ENCODE measurements around the gene CCDC74B.
"Not testable (repeated sequence)": the region's sequence is repeated elsewhere in the genome, so short reads cannot be mapped to it uniquely, and the experiment has no call there.

Gene CCDC74B

DNA sequence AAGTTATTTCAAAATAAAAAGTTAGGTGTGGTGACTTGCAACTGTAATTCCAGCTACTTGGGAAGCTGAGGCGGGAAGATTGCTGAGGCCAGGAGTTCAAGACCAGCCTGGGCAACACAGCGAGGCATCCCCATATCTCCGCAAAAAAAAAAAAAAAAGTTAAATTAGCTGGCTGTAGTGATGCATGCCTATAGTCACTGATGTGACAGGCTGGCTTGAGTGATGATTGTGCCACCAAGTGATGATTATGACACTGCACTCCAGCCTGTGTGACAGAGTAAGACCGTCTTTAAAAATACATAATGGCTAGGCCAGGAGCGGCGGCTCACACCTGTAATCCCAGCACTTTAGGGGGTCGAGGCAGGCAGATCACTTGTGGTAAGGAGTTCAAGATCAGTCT lies 25.0 kb upstream of the CCDC74B start:
- no peak for DNase-seq (ENCODE audit: low read depth)
- TF ChIP-seq, protein P1, sequence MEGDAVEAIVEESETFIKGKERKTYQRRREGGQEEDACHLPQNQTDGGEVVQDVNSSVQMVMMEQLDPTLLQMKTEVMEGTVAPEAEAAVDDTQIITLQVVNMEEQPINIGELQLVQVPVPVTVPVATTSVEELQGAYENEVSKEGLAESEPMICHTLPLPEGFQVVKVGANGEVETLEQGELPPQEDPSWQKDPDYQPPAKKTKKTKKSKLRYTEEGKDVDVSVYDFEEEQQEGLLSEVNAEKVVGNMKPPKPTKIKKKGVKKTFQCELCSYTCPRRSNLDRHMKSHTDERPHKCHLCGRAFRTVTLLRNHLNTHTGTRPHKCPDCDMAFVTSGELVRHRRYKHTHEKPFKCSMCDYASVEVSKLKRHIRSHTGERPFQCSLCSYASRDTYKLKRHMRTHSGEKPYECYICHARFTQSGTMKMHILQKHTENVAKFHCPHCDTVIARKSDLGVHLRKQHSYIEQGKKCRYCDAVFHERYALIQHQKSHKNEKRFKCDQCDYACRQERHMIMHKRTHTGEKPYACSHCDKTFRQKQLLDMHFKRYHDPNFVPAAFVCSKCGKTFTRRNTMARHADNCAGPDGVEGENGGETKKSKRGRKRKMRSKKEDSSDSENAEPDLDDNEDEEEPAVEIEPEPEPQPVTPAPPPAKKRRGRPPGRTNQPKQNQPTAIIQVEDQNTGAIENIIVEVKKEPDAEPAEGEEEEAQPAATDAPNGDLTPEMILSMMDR (conservative IDR thresholded peaks at IDR 0.05; ENCODE audit: control insufficient read depth, insufficient read depth, low read depth, low read length), result no peak

DNA sequence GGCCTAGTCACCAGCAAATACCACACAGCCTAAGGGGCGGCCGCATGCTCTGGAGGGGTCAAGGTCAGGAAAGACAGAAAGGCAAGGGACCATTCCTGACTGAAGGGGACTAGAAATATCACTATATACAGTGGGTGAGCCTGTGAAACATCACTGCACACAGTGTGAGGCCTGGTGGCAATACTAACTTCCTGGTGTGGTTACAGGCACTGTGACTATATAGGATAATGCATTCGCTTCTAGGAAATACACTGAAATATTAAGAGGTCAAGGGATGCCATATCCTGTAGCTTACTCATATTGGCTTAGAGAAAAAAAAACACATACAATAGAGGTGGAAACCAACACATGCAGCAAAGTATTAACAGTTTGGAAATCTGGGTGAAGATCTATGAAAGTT lies 24.3 kb upstream of the CCDC74B start:
- not testable (repeated sequence) for H3K4me3 ChIP-seq (ENCODE audit: control insufficient read depth, low read depth, low read length); DNase-seq (ENCODE audit: low read depth)

More for the DNA sequence above, 25.0 kb upstream of the CCDC74B start:
- no peak overlapping the region for H3K4me3 ChIP-seq (ENCODE audit: control insufficient read depth, low read depth, low read length)

DNA sequence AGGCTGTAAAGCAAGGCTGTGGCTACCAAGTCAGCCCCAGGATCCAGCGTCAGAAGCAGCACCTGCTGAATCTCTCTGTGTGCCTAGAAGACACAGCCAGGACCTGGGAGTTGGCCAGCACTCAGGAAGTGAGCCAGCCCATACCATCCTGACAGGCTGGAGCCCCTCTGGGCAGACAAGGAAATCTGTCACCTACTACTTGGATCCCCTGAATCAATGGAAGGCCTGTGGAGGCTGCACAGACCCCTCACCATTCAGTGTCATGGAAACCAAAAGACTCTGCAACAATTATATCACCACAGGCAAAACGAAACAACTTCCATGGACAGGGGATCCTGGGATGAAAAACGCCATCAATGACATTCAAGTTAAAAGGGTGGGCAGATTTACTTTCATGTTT lies 21.7 kb upstream of the CCDC74B start:
- not testable (repeated sequence) for H3K4me3 ChIP-seq (ENCODE audit: control insufficient read depth, low read depth, low read length); DNase-seq (ENCODE audit: low read depth)

DNA sequence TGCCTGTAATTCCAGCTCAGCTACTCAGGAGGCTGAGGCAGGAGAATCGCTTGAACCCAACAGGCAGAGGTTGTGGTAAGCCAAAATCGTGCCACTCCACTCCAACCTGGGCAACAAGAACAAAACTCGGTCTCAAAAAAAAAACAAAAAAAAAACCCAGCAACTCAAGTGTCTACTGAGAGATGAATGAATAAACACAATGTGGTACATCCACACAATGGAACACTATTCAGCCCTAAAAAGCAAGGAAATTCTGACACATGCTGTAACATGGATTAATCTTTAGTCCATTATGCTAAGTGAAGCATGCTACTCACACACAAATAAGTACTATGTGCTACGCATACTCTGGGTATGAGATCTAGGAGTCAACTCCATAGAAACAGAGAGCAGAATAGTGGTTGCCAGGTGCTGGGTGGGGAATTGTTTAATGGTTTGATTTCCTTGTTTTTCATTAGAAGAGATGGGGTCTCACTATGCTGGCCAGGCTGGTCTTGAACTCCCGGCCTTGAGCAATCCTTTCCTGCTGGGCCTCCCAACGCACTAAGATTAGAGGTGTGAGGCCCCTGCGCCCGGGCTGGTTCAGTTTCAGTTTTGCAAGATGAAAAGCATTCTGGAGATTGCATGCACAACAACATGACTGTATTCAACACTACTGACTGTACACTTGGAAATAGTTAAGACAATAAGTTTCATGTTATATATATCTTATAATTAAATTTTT lies 20.5 kb upstream of the CCDC74B start:
- no peak for DNase-seq (ENCODE audit: low read depth)
- TF ChIP-seq, protein P1 (conservative IDR thresholded peaks at IDR 0.05; ENCODE audit: control insufficient read depth, insufficient read depth, low read depth, low read length), result no peak
- no peak overlapping the region for H3K4me3 ChIP-seq (ENCODE audit: control insufficient read depth, low read depth, low read length)

DNA sequence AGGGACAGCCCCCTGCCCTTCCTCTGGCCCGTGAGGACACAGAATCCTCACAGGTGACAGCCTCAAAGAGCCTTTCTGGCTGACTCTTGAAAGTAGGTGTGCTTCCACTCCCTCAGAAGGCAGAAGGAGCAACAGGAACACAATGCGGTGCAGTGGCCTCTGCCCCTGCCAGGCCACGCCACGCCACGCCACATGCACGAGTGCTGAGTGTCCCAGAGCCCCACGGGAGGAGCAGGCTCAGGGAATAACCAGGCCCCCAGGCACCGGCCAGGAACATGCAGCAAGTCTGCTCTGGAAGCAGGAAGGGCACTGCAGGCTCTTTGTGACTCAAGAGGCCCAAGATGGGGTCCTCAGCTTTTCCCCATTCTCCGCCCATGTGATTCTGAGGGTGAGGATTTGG lies 18.1 kb upstream of the CCDC74B start:
- TF ChIP-seq, protein P1 (conservative IDR thresholded peaks at IDR 0.05; ENCODE audit: control insufficient read depth, insufficient read depth, low read depth, low read length), result no peak

DNA sequence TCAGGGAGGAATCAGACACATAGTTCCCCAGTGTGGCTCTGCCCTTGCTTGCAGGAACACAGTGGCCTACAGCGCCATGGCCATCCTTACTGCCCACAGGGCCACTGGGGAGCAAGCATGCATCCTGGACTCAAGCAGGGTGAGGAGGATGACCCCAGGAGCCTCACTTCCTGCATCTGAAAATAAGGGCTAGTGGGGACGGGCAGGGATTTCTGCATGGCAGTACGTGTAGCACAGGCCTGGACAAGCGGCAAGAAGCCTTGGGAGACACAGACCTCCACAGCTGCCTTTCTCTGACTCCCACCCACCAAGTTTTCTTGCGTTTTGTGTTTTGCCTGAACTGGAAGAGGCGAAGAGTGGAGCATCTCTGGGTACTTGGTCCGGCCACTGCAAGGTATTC lies 17.6 kb upstream of the CCDC74B start:
- DNase-seq (ENCODE audit: low read depth); H3K4me3 ChIP-seq (ENCODE audit: control insufficient read depth, low read depth, low read length): not testable (repeated sequence)

More for the DNA sequence above, 18.1 kb upstream of the CCDC74B start:
- H3K4me3 ChIP-seq (ENCODE audit: control insufficient read depth, low read depth, low read length), result no peak overlapping the region
- no peak for DNase-seq (ENCODE audit: low read depth)

DNA sequence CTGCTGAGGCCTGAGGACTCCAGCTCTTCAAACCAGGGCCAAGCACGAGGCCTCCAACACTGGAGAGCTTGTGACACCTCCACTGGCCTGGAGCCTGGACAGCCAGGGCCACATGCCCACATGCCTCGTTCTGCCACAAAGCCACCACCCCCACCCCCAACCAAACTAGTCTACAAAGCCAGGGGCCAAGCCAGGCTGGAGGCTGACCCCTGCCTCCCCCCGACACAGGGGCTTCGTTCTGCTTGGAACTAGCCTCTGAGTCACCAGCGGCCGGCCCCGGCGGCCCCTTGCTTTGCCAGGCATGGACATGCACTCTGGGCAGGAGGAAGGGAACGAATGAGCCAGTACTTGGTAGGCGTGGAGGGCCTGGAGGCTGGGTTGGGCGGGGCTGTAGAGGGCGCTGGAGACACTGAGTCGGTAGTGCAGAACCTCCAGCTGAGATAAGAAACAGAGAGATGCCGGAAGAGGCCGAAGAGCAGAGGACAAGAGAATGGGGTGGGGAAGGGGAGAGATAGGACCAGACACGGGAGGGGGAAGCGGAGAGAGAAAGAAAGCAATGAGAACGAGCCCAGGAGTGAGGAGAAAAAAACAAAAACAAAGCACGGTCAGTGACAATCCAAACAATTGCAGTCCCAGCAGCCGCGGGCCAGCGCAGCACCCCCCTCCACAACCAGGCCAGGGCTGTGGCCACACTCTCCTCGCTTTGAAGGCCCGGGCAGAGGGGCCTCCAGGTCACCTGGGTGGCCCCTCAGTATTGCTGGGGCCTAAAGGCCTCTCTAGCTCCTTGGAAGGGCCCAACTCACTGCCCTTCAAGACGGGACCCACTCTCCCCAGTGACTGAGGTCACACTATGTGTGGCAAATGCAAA lies 16.2 kb upstream of the CCDC74B start:
- DNase-seq (ENCODE audit: low read depth); H3K4me3 ChIP-seq (ENCODE audit: control insufficient read depth, low read depth, low read length): not testable (repeated sequence)

DNA sequence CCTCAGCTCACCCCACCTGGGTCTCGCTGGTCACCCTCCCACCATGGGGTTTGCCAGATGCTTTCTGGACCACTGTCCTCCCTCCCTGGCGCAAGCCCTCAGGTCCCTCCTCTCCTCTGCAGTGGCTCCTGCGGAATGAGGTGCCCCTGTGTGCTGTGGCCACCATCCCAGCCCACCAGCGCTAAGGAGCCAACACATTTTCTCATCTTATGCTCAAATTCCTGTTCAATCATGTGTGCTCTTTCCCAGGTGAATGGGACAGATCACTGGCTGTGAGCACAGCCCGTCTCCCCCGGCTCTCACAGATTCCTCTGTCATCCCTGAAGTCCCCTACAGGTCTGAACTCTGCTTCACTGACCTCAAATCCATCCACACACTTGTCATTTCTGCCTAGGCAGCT lies 15.2 kb upstream of the CCDC74B start:
- DNase-seq (ENCODE audit: low read depth), result no peak
- TF ChIP-seq, protein P1 (conservative IDR thresholded peaks at IDR 0.05; ENCODE audit: control insufficient read depth, insufficient read depth, low read depth, low read length), result no peak
- H3K4me3 ChIP-seq (ENCODE audit: control insufficient read depth, low read depth, low read length), result no peak overlapping the region

DNA sequence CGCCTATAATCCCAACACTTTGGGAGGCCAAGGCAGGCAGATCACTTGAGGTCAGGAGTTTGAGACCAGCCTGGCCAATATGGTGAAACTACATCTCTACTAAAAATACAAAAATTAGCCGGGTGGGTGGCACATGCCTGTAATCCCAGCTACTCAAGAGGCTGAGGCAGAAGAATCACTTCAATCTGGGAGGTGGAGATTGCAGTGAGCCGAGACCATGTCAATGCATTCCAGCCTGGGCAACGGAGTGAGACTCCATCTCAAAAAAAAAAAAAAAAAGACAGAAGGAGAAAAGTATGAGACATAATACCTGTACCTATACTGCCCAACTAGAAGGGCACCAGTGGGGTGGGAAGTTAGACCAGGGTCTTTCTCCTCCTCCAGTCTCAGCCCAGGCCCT lies 14.5 kb upstream of the CCDC74B start:
- not testable (repeated sequence) for H3K4me3 ChIP-seq (ENCODE audit: control insufficient read depth, low read depth, low read length); DNase-seq (ENCODE audit: low read depth)
